ENCODE data around the gene CHPT1.
A peak's percentile ranks its signal among the peaks of the same experiment; 100 is the strongest.

CHPT1 gene

GRCh38 chr12:101698800-101699347 lies 1.4 kb downstream of the CHPT1 start:
- ChIA-PET CTCF (interaction anchor here (1.0 to 2.3 kb wide), 4 partner anchors 9 to 132 kb away, joined by 3 to 10 read pairs (median 3); partner anchors contain the start of gene GNPTAB), POLR2A (no interaction called here)
- TF ChIP-seq CTCF (IDR thresholded peaks at IDR 0.05; ENCODE audit: insufficient read depth, low read length, missing control alignments), result peak; percentile 21
- no peak for DNase-seq (ENCODE audit: low read depth, low spot score)
- H3K4me3 ChIP-seq (ENCODE audit: low read depth, low read length), result peak overlapping the region; percentile 88

GRCh38 chr12:101700299-101700820 lies 2.9 kb downstream of the CHPT1 start:
- POLR2A ChIA-PET, result no interaction called here
- DNase-seq (ENCODE audit: low read depth, low spot score), result no peak
- no peak for TF ChIP-seq CTCF (IDR thresholded peaks at IDR 0.05; ENCODE audit: insufficient read depth, low read length, missing control alignments)
- CTCF ChIA-PET, result no interaction called here
- no peak overlapping the region for H3K4me3 ChIP-seq (ENCODE audit: low read depth, low read length)

- CTCF ChIA-PET, result interaction anchor here (0.7 kb wide), 1 partner anchor 9 kb away, joined by 3 read pairs; no protein-coding TSS in a partner anchor
- DNase-seq (ENCODE audit: low read depth, low spot score), result no peak
- H3K4me3 ChIP-seq (ENCODE audit: low read depth, low read length), result no peak overlapping the region
- no peak for TF ChIP-seq CTCF (IDR thresholded peaks at IDR 0.05; ENCODE audit: insufficient read depth, low read length, missing control alignments)
- POLR2A ChIA-PET, result no interaction called here
Observed at GRCh38 chr12:101703487-101703886, 6.0 kb downstream of the CHPT1 start.

GRCh38 chr12:101706403-101706802 lies 9.0 kb downstream of the CHPT1 start:
- DNase-seq (ENCODE audit: low read depth, low spot score), result no peak
- ChIA-PET CTCF (no interaction called here), POLR2A (no interaction called here)
- no peak overlapping the region for H3K4me3 ChIP-seq (ENCODE audit: low read depth, low read length)
- TF ChIP-seq CTCF (IDR thresholded peaks at IDR 0.05; ENCODE audit: insufficient read depth, low read length, missing control alignments), result no peak

GRCh38 chr12:101707131-101707782 lies 9.8 kb downstream of the CHPT1 start:
- DNase-seq (ENCODE audit: low read depth, low spot score), result no peak
- no peak for TF ChIP-seq CTCF (IDR thresholded peaks at IDR 0.05; ENCODE audit: insufficient read depth, low read length, missing control alignments)
- POLR2A ChIA-PET, result no interaction called here
- H3K4me3 ChIP-seq (ENCODE audit: low read depth, low read length), result no peak overlapping the region
- CTCF ChIA-PET, result interaction anchor here (1.4 kb wide), 1 partner anchor 9 kb away, joined by 10 read pairs; the partner anchor contains the start of gene CHPT1

GRCh38 chr12:101710288-101710687 lies 12.8 kb downstream of the CHPT1 start:
- POLR2A ChIA-PET, result no interaction called here
- no peak overlapping the region for H3K4me3 ChIP-seq (ENCODE audit: low read depth, low read length)
- CTCF ChIA-PET, result no interaction called here
- no peak for TF ChIP-seq CTCF (IDR thresholded peaks at IDR 0.05; ENCODE audit: insufficient read depth, low read length, missing control alignments)
- DNase-seq (ENCODE audit: low read depth, low spot score), result no peak

Data from AG04449 (cell line).